Trophoblast cell (in vitro differentiated cells and primary cell): Measurements from ENCODE around the gene ATP5MC2. TPM values are rescaled to one million over a fixed set of nuclear protein-coding genes. Genes with fewer than 3 reads are reported as not detected.

Experiments
- DNase-seq, 2 donors: peaks; one replicate each; pipeline ENCODE4 v3.0.0-alpha.2; 2016
- H2AFZ ChIP-seq: 2 replicates; pipeline ENCODE4 v1.6.1; 2013; ENCODE audit warnings: low read length, moderate library complexity, mild to moderate bottlenecking; ENCODE audit not compliant: insufficient read depth, poor library complexity
- H2AK5ac ChIP-seq: 2 replicates; pipeline ENCODE4 v1.6.1; 2013; ENCODE audit warnings: mild to moderate bottlenecking, low read length
- H2BK120ac ChIP-seq: 2 replicates; pipeline ENCODE4 v1.6.1; 2013; ENCODE audit warnings: low read length, mild to moderate bottlenecking, moderate library complexity; ENCODE audit not compliant: insufficient read depth, poor library complexity
- H2BK12ac ChIP-seq: 2 replicates; pipeline ENCODE4 v1.6.1; 2013; ENCODE audit warnings: mild to moderate bottlenecking, low read length, moderate library complexity
- H2BK5ac ChIP-seq: 2 replicates; pipeline ENCODE4 v1.6.1; 2013; ENCODE audit warnings: low read length, low read depth, moderate library complexity, mild to moderate bottlenecking; ENCODE audit not compliant: poor library complexity
- H3K14ac ChIP-seq: 2 replicates; pipeline ENCODE4 v1.6.1; 2013; ENCODE audit warnings: mild to moderate bottlenecking, low read length
- H3K18ac ChIP-seq: 2 replicates; pipeline ENCODE4 v1.6.1; 2013; ENCODE audit warnings: mild to moderate bottlenecking, low read length
- H3K23ac ChIP-seq: 2 replicates; pipeline ENCODE4 v1.6.1; 2013; ENCODE audit warnings: low read length
- H3K27ac ChIP-seq: 2 replicates; pipeline ENCODE4 v1.5.1; 2013; ENCODE audit warnings: low read depth, mild to moderate bottlenecking, inconsistent platforms, low read length, moderate library complexity
- H3K27me3 ChIP-seq: 2 replicates; pipeline ENCODE4 v1.6.1; 2013; ENCODE audit warnings: inconsistent platforms, mild to moderate bottlenecking, low read length, moderate library complexity; ENCODE audit not compliant: insufficient read depth
- H3K36me3 ChIP-seq, 2 experiments: 1 replicate in 1 of 2; 2 replicates in 1 of 2; pipeline ENCODE4 v1.6.1; 2013; ENCODE audit warnings: low read length in 2 of 2, mild to moderate bottlenecking in 2 of 2, moderate library complexity in 1 of 2; ENCODE audit not compliant: insufficient read depth in 2 of 2, control insufficient read depth in 1 of 2
- H3K4ac ChIP-seq: 2 replicates; pipeline ENCODE4 v1.6.1; 2013; ENCODE audit warnings: low read depth, mild to moderate bottlenecking, low read length, moderate library complexity
- H3K4me1 ChIP-seq, 2 experiments: 1 replicate in 1 of 2; 2 replicates in 1 of 2; pipeline ENCODE4 v1.6.1; 2013; ENCODE audit warnings: low read length in 2 of 2, mild to moderate bottlenecking in 2 of 2, moderate library complexity in 1 of 2; ENCODE audit not compliant: insufficient read depth in 2 of 2, control insufficient read depth in 1 of 2
- H3K4me2 ChIP-seq: 2 replicates; pipeline ENCODE4 v1.6.1; 2013; ENCODE audit warnings: inconsistent platforms, mild to moderate bottlenecking, low read length, moderate library complexity
- H3K4me3 ChIP-seq: 2 replicates; pipeline ENCODE4 v1.5.1; 2013; ENCODE audit warnings: mild to moderate bottlenecking, low read depth, low read length, inconsistent platforms
- H3K79me1 ChIP-seq: one replicate; pipeline ENCODE4 v1.6.1; 2013; ENCODE audit warnings: low read length
- H3K79me2 ChIP-seq: 2 replicates; pipeline ENCODE4 v1.6.1; 2013; ENCODE audit warnings: low read length, mild to moderate bottlenecking; ENCODE audit not compliant: control insufficient read depth, insufficient read depth, poor library complexity
- H3K9ac ChIP-seq: 2 replicates; pipeline ENCODE4 v1.6.1; 2013; ENCODE audit warnings: mild to moderate bottlenecking, low read length
- H3K9me3 ChIP-seq: 2 replicates; pipeline ENCODE4 v1.6.1; 2013; ENCODE audit warnings: low read depth, mild to moderate bottlenecking, control low read depth, inconsistent platforms, low read length; ENCODE audit not compliant: insufficient read depth
- H4K12ac ChIP-seq: 2 replicates; pipeline ENCODE4 v1.6.1; 2013; ENCODE audit warnings: low read depth, mild to moderate bottlenecking, low read length, moderate library complexity
- H4K8ac ChIP-seq: 2 replicates; pipeline ENCODE4 v1.6.1; 2013; ENCODE audit warnings: low read depth, mild to moderate bottlenecking, low read length, moderate library complexity
- H4K91ac ChIP-seq: one replicate; pipeline ENCODE4 v1.6.1; 2013; ENCODE audit warnings: low read depth, mild to moderate bottlenecking, low read length, moderate library complexity
- WGBS: extraction: QIAGEN DNeasy Blood & Tissue Kit; methylation state at CpG from one replicate; pipeline ENCODE4 v1.1.7; 2013; ENCODE audit warnings: missing lambda C conversion rate; ENCODE audit not compliant: insufficient read length, insufficient coverage; ENCODE audit errors: extremely low coverage; 5-methylcytosine and 5-hydroxymethylcytosine counted together
- polyA plus RNA-seq: library from polyadenylated mRNA; stranded (reverse); fragments of 200-250 nt; gene quantifications from 2 replicates; pipeline ENCODE4 v1.2.3, GENCODE V29; 2013

Gene ATP5MC2
- 232 and 239 TPM in 2 replicates for polyA plus RNA-seq

DNA sequence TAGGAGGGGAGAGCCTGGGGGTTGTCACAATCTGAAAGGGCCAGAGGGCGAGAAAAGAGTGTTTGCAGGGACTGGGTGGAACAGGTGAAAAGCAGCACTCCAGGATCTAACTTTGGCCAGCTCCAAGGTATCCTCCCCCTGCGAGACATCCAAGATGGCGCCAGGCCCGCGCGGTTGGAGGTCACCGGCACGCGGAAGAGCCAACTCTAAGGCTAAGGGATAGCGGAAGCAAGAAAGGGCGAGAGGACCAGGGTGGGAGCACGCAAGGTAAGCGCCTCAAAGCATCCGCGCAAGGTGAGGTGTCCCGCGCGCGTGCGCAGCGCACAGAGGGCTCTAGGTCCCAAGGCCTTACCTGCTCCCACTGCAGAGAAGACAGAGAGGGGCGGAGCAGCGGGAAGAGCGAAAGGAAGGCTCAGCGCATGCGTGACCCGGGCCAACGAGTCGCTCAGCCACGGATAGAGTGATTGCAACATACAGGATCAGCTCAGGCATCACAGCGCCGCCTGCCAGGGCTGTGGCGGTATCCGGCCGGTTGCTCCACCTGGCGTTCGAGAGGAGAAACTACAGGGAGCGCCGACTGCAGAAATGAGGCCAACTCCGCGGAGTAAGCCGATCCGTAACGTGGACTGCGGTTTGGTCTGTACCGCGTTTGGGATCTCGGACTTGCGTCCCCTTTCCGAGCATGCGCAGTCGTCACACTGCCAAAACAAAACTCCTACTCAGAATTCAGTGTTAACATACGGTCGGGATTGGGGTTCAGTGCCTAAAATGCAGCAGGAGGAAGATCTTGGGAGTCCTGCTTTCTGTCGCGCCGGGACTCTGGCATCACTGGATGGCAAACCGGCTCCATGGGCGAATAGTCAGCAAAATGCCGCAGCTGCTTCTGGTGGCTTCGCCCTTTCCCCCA is at the start of gene ATP5MC2:
Gene ATP5MC2 (minus strand): TSS at position 383 of the 907 bp plus-strand sequence. CDS start 3,469 bp downstream, outside the sequence.
- Histone ChIP-seq H2AK5ac (peak within 1 kb of the TSS; percentile 31), H3K18ac (peak within 1 kb of the TSS; percentile 50), H2BK5ac (no peak within 1 kb of the TSS), H3K27ac (peak within 1 kb of the TSS; percentile 43), H4K8ac (peak within 1 kb of the TSS; percentile 97), H3K4me3 (peak within 1 kb of the TSS; percentile 78), H2BK120ac (peak within 1 kb of the TSS; percentile 36), H3K23ac (no peak within 1 kb of the TSS), H3K9ac (peak within 1 kb of the TSS; percentile 77), H2BK12ac (no peak within 1 kb of the TSS), H3K4me1 (peaks cover 6 to 12% of the 10 kb centered on the region in 2 experiments), H3K14ac (peak within 1 kb of the TSS; percentile 77), H4K12ac (peak within 1 kb of the TSS; percentile 76), H3K4ac (peak within 1 kb of the TSS; percentile 69), H3K27me3 (no peaks in the 10 kb centered on the region), H3K79me1 (peaks cover 16% of the 10 kb centered on the region), H3K9me3 (no peaks in the 10 kb centered on the region), H3K36me3 (peaks cover 5 to 7% of the 10 kb centered on the region in 2 experiments), H2AFZ (peak within 1 kb of the TSS; percentile 76), H4K91ac (peak within 1 kb of the TSS; percentile 48), H3K79me2 (peaks cover 4% of the 10 kb centered on the region), H3K4me2 (peak within 1 kb of the TSS; percentile 74)
- no CpG with 5 or more reads among the region's 61 CpGs for WGBS
- DNase-seq = peak; percentile 99 to 100

DNA sequence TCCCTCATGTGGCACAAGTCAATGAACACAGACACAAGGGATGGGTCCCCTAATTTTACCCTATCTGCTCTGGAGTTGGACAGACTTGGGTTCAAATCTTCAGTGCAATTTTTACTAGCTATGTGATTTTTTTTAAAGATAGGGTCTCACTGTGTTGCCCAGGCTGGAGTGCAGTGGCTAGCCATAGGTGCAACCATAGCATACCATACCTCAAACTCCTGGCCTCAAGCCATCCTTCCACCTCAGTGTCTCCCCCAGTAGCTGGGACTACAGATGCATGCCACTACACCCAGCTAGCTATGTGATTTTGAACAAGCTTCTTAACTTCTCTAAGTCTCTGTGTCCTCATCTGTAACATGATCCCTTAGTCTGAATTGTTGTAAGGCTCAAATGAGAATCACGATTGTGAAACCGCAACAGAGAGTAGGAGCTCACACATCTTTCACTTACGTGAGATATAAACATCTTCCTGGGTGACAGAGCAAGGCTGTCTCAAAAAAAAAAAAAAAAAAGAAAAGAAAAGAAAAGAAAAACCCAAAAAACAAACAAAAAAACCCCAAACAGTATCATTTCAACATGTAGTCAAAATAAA is 46.7 kb upstream of the ATP5MC2 start:
- H3K27ac ChIP-seq = no peak overlapping the region
- H3K36me3 ChIP-seq = peaks cover 17 to 27% of the 10 kb centered on the region in 2 experiments
- no peak overlapping the region for H2AK5ac ChIP-seq
- no peak overlapping the region for H3K14ac ChIP-seq
- no peak overlapping the region for H3K23ac ChIP-seq
- H3K27me3 ChIP-seq = no peaks in the 10 kb centered on the region
- no peak overlapping the region for H2AFZ ChIP-seq
- no peak for DNase-seq
- H3K79me1 ChIP-seq = no peaks in the 10 kb centered on the region
- H3K4me1 ChIP-seq = peaks cover 4% of the 10 kb centered on the region in 2 experiments
- H3K9me3 ChIP-seq = peaks cover 2% of the 10 kb centered on the region
- H4K12ac ChIP-seq = no peak overlapping the region
- H3K9ac ChIP-seq = no peak overlapping the region
- H3K18ac ChIP-seq = no peak overlapping the region
- no peak overlapping the region for H3K4ac ChIP-seq
- no peaks in the 10 kb centered on the region for H3K79me2 ChIP-seq
- no peak overlapping the region for H4K91ac ChIP-seq
- H2BK5ac ChIP-seq = no peak overlapping the region
- H4K8ac ChIP-seq = no peak overlapping the region
- no peak overlapping the region for H3K4me2 ChIP-seq
- H2BK12ac ChIP-seq = no peak overlapping the region
- H3K4me3 ChIP-seq = no peak overlapping the region
- WGBS = no CpG with 5 or more reads among the region's 3 CpGs
- H2BK120ac ChIP-seq = no peak overlapping the region

DNA sequence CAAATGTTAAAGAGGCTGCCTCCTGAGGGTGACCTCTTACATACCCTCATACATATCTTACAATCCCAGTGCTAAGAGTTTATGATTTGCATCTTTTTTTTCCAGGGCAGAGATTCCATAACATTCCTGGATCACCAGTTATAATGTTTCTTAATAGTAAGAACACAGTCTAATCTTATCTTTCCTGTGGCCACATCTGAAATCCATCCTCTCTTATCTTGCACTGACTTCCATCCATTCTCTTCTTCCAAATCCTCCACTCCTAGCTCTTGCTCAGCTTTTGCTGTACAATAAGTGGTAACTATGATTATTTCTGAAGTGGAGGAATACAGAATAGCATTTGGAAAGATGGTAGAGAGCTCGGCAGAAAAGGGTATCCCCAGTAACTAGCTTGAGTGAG is 45.1 kb upstream of the ATP5MC2 start:
- Histone ChIP-seq H3K79me1 (no peaks in the 10 kb centered on the region), H3K27ac (no peak overlapping the region), H3K14ac (no peak overlapping the region), H3K4me2 (no peak overlapping the region), H3K4ac (no peak overlapping the region), H3K36me3 (peaks cover 20 to 32% of the 10 kb centered on the region in 2 experiments), H3K4me3 (no peak overlapping the region), H3K27me3 (no peaks in the 10 kb centered on the region), H2BK120ac (no peak overlapping the region), H4K12ac (no peak overlapping the region), H3K4me1 (no peaks in the 10 kb centered on the region), H3K23ac (no peak overlapping the region), H4K91ac (no peak overlapping the region), H3K18ac (no peak overlapping the region), H3K79me2 (no peaks in the 10 kb centered on the region), H4K8ac (no peak overlapping the region), H2BK12ac (no peak overlapping the region), H2AK5ac (no peak overlapping the region), H2BK5ac (no peak overlapping the region), H2AFZ (no peak overlapping the region), H3K9ac (no peak overlapping the region), H3K9me3 (peaks cover 2% of the 10 kb centered on the region)
- DNase-seq = no peak
- no CpG with 5 or more reads among the region's 1 CpG for WGBS

DNA sequence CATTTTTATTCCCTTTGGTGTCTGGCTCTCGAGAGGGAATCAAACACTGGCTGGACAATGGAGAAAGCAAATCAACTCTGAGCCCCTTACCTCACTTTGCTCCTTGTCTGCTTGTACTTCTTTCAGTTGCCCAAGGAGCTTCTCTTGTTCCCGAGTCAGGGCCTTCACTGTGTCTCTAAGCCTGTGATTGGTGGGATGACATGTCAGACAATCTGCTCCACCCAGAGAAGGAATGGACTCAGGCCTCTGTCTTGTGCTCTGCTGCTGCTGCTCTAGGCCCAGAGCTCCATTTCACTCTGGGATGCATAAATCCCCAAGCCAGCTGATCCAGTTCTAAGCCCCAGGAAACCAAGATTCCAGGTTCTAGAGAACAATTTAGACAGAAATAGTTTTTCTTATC is 43.8 kb upstream of the ATP5MC2 start:
- Histone ChIP-seq H2BK12ac (no peak overlapping the region), H3K4me1 (no peaks in the 10 kb centered on the region), H2BK120ac (no peak overlapping the region), H3K4ac (no peak overlapping the region), H2AFZ (no peak overlapping the region), H3K9me3 (no peaks in the 10 kb centered on the region), H3K9ac (no peak overlapping the region), H3K4me3 (no peak overlapping the region), H3K27ac (no peak overlapping the region), H3K4me2 (no peak overlapping the region), H3K36me3 (peaks cover 29 to 42% of the 10 kb centered on the region in 2 experiments), H2AK5ac (no peak overlapping the region), H3K18ac (no peak overlapping the region), H3K79me1 (no peaks in the 10 kb centered on the region), H3K27me3 (no peaks in the 10 kb centered on the region), H4K8ac (no peak overlapping the region), H3K14ac (no peak overlapping the region), H2BK5ac (no peak overlapping the region), H3K79me2 (no peaks in the 10 kb centered on the region), H4K12ac (no peak overlapping the region), H3K23ac (no peak overlapping the region), H4K91ac (no peak overlapping the region)
- WGBS = no CpG with 5 or more reads among the region's 2 CpGs
- peak in 1 of 2 donors; percentile 25 for DNase-seq
